HG03575 (cell line): ENCODE data around the gene ZFHX3.

Source experiments
- ATAC-seq: cut with Tn5 transposase; IDR thresholded peaks from one replicate; pipeline ENCODE4 v1.9.1; 2021; ENCODE audit not compliant: unreplicated experiment, insufficient number of reproducible peaks, low FRiP score; ENCODE audit errors: extremely low read depth

The ZFHX3 gene

GRCh38 chr16:73069581-73070262 lies 21.8 kb upstream of the ZFHX3 start:
- ATAC-seq: no peak

DNA sequence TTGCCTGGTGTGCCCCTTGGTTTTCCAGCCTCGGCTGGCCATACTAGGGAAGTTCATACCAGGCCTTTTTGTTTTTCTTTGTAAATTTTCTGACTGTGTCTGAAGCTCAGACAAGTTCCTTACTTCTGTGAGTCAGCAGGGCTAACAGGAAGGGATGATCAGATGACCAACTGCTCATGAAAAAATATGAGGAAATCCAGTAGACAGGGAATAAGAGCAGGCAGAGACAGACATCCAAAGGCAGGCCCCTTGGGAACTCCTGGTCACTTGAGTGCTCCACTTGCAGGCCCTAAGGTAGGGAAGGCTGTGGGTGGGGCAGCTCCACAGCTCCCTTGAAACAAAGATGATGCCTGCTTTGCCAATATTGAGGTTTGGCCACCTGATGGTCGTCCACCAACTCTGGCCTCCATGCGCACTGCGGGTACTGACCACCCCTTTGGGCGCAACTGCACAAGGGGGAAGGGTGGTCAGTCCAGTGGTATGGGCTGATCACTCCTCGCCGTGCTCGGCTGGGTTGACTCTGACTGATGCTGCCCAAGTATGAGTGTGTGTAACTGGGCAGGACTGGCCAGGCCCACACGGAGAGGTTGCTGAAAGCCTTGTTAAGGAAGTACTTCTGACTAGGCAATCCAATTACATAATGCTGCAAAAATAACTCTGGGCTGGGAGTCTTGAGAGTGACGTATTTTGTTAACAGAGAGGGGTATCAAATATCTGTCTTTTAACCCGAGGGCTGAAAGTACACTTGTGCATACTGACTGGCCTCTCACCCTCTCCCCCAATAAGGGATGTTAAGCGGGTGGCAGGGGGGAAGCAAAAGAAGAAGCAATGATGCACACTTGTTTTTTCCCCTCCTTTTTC lies 20.8 kb upstream of the ZFHX3 start:
- no peak for ATAC-seq

GRCh38 chr16:73067671-73068540 lies 20.0 kb upstream of the ZFHX3 start:
- no peak for ATAC-seq

DNA sequence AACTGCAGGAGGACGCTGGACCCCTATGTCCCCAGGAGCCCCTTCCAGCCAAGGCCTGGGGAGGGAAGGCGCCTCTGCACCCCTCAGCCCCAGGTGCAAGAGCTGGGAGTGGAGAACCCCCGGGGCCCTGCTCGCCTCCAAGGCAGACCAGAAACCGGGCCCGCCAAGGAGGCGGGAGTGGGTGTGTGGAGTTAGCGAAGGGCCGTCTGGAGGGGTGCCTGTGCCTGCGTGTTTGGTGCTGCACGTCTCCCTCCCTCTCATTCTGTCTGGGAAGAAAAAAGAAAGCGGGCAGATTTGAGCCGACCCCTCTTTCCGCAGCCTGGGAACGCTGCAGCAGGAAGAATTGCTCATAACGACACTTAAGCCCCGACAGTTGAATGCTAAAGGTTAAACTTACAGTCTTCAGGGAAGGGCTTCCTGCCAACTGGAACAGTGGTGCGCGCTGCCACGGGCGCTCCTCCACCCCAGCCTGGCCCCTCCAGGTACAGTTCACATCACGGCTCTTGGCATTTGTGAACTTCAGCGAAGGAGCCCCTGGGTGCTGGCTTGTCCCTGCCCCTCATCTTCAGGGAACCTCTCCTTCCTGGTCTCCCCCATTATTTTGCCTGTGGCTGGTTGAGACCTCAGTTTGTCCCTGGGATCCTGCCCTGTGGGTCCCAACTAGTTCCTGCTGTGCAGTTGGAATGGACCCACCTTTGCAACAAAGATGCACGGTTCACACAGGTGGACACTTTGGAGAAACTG lies 19.2 kb upstream of the ZFHX3 start:
- ATAC-seq: no peak

DNA sequence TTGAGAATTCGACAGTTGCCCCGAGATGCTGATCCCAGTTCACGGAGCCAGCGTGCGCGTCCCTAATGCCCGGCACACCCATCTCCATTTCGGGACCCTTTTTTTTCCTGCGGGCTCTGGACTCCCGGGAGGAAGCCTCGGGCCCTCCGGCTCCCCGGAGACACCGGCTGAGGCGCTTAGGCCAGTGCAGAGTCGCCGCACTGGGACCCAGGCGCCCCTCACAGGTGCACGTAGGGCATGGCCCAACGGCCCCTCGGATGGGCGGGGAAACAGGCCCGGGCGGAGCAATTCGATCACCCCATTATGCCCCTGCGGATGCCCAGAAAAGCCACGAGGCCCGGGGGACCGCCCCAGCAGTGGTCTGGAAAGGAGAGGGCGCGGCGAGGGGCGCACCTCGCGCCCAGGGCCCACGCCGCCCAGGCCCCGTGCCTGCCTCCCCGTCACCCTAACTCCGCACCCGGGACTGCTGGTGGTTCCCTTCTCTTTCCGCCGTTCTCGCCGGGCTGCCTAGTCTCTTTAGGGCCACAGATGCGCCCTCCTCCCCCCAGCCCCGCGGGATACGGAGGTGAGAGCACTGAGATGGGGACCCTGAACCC lies 18.5 kb upstream of the ZFHX3 start:
- ATAC-seq: no peak

DNA sequence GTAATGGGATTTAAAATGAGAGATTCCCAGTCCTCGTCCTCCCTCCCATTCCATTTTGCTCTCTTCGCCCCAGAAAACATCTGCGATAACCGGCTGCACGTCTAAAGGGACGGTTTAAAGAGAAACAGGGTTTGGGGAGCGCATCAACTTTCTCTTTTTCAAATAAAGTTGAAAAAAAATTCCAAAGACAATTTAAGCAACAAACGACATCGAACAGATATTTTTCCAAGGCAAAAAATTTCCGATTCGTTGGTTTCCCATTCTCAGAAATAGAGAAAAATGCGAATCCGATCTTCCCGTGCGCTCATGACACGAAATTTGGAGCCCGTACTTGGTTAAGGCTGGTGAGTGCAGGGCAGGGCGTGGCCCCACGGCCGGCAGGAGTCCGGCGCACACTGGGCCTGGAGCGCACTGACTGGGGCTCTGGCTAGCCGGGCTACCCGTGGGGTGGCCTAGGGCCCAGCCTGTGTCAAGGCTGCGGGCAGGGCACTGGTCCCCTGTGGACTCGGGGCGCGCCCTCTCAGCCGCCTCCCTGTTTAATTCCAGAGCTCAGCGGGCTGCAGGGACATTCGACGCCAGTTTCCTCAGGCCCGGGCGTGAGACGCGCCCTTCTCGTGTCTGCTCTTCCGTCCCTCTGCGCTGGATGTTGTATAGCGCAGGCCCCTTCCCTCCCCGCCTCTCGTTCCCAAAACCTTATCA lies 17.9 kb upstream of the ZFHX3 start:
- no peak for ATAC-seq

DNA sequence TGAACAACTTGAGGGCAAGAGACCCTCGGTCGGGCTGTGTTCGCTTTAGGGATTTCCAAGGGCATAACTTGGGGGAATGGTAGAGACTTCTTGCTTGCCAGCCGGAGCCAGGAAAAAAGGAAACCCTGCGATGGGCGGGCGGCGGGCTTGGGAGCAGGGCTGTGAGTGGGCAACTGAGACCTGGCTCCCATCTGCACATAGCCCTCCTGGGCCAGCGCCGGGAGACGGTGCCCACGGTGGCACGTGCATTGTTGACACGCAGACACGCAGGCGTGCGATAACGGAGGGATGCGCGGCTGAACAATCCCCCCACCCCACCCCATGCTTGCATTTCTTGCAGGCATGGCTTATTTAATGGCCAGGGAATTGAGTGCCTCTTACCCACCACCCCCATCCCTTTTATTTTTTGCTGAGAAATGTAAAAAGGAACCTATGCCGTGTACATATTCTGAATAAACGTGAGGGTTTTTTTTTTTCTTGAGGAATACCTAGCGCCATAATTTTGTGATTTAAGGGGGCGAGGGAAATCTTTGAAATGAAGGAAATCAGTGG lies 17.1 kb upstream of the ZFHX3 start:
- no peak for ATAC-seq

DNA sequence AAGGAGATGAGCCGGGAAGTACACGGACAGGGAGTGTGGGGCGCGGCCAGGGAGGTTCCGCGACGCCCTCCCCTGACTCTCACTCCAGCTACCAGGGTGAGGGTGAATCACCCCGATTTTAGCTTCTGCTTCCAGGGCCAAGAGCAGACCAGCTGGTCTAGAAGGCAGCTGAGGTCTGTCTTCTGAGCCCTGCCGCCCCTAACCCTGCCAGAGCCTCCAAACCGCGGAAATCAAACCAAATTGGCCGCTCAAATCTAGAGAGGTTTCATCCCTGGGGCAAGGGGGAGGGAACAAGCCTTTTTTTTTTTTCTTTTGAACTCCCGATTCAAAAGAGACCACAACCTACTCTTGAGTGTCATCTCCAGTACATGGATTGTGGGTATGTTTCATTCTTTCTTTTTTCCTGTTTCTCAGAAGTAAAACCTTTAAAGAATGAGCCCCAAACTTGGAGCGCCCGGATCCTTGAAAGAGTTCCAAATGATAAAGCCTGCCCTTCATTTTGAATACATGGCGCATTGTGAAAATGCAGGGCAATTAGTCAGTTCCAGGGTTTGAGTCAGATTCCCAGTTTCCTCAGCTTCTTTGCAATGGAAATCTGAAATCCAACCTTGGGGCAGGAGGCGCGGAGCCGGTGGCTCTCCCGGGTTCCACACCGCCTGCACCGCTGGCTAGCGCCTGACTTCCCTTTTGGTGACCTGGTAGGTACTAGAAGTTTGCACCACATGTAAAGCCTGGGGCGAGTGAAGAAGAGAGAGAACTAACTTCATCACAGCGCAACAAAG lies 16.5 kb upstream of the ZFHX3 start:
- ATAC-seq: no peak

DNA sequence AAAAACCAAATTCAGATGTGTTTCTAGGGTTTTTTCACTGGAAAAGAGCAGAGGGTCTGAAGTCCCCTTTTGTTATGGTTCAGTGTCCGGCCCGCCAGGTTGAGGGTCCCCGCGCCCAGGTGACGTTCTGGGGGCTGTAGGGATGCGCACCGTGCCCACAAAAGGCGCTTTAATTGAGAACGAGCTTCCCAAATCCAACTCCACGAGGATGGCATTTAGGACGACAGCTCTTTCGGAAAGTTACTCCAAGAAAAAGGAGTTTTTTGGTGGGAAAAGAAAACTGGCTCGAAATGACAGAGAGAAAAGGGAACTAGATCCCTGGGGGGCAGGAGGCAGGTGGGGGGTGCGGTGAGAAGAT lies 15.9 kb upstream of the ZFHX3 start:
- ATAC-seq: no peak

DNA sequence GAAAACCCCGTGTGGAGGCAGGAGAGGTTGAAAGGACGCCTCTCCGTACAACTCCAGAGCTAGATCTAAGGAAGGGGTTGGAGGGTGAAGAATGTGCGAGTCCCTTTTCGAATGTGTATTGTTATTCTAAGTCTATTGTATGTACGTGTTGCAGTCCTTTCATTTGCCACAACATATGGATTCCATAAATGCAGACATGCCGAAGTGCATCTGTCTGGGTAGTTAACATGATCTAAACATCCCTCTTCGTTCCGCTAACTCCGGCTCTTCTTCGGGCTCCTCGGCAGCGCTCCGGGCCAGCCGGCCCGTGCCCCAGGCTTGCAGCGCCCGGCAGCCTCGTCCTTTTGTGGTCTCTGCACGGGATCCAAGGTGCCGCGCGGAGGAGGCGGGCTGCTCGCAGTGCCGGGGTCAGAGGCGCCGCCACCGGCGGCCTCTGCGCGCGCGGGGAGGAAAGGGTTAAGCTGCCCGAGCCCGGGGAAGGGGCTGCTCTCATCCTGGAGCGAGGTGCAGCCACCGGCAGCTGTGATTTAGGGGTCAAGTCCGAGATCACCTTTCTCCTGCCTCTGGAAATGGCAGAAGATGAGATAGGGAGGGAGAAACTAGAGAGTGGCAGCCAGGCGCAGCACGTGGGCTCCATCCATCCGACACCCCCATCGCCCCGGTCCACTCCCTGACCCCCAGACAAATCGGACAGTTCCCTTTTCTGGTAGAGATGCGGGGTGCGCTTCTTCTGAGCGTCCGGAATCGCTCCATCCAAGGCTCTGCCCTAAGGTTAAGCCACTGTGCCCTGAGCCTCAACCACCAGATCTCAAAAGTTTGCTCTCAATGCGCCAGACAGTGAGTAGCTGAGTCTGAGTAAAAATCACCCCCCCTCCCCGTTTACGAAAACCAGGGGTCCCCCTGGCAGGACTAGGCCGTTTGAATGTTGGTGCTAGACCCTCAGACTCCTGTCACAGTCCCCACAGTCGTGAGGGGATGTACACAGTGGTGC lies 15.1 kb upstream of the ZFHX3 start:
- ATAC-seq: no peak

- no peak for ATAC-seq
Observed at GRCh38 chr16:73062001-73062616, 14.2 kb upstream of the ZFHX3 start.

GRCh38 chr16:73060892-73061490 lies 13.1 kb upstream of the ZFHX3 start:
- no peak for ATAC-seq

DNA sequence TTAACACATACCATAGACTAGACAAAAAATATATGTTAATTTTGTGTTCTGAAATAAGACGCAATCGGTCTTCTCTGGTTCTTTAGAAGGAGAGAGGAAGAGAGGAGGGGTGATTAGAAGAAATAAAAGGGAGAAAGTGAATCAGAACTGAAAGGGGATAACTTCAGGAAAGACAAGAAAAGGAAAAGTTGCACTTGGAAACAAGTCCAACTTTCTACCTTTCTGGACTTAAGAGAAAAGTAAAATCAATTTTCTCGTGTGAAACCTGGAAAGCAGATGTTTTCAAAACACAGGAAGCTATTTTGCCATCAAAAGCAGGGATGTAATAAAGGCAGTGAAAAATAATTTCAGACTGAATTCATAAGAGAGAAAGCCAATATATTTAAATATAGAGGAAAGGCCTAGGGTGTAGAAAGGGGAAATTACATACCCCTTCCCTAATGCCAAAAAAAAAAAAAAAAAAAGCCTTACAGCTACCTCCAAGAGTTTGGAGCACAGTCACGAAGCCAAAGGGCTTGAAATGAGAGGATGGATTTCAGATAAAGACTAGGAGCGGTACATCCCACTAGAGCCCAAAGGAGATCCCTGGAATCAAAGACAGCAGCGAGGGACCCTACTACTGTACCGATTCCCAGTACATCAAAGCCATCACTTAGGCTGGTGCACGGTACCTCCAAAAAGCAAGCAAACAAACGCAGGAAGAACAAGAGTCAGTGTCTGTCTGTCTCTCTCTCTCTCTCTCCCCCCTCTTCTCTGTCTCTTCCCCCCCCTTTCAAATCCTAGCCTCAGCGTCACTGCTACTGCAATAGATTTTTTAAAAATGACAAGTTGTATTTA lies 12.1 kb upstream of the ZFHX3 start:
- ATAC-seq: no peak

DNA sequence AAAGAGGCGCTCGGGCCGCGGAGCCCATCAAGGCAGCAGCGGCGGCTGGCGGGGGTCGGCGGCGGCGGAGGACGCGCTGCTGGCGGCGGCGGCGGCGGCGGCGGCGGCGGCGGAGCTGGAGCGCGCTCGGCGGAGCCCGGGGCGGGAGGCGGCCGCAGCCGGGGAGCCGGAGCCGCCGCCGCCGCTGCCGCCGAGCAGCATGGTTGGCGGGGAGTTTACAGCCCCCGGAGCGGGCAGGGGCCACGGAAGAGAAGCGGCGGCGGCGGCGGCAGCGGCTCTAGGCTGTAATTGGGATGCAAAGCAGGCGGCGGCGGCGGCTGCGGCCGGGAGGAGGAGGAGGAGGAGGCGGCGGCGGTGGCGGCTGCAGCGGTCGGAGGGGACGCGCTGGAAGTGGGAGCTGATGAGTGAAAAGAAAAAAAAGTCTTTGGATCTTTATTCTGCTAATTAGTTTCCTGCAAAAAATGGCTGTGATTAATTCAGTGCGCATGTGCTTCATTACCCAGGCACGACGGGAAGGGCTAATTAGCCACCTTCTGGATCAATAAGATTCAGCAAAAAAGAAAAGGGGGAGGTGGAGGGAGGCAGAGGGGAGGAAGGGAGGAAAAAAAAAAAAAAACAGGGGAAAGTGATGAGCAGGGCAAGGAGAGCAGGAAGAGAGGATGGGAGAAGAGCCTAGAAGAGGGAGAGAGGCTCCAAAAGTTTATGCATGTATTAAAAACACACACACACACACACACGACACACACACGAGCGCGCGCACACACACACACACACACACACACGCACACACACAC lies 10.9 kb upstream of the ZFHX3 start:
- no peak for ATAC-seq
